ENCODE measurements around the gene MAP1LC3B.

MAP1LC3B gene

DNA sequence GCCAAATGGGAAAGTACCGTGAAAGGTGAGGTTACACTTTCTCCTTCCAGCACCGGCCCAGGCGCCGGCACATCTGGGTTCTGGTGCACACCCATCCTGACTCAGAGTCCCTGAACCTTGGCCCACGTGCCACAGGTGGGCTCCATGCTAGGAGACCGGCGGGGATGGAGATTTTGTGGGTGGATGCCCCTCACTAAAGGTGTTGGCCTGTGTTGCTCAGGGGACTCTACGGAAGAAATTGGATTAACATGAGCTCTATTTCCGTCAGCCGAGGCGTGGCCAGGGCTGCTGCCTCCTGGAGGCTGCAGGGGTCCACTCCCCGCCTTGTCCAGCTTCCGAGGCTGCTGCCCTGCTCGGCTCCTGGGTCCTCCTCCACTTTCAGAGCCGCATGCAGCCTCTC is 39.3 kb upstream of the MAP1LC3B start:
- no peak for TF ChIP-seq POLR2AphosphoS5 (IDR thresholded peaks at IDR 0.05; ENCODE audit: low read depth)
- TF ChIP-seq SPI1 (IDR thresholded peaks at IDR 0.05; ENCODE audit: borderline replicate concordance, low read depth) = no peak
- TF ChIP-seq GABPA (IDR thresholded peaks at IDR 0.05; ENCODE audit: low read depth) = no peak
- TF ChIP-seq, protein P1, sequence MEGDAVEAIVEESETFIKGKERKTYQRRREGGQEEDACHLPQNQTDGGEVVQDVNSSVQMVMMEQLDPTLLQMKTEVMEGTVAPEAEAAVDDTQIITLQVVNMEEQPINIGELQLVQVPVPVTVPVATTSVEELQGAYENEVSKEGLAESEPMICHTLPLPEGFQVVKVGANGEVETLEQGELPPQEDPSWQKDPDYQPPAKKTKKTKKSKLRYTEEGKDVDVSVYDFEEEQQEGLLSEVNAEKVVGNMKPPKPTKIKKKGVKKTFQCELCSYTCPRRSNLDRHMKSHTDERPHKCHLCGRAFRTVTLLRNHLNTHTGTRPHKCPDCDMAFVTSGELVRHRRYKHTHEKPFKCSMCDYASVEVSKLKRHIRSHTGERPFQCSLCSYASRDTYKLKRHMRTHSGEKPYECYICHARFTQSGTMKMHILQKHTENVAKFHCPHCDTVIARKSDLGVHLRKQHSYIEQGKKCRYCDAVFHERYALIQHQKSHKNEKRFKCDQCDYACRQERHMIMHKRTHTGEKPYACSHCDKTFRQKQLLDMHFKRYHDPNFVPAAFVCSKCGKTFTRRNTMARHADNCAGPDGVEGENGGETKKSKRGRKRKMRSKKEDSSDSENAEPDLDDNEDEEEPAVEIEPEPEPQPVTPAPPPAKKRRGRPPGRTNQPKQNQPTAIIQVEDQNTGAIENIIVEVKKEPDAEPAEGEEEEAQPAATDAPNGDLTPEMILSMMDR (IDR thresholded peaks at IDR 0.05; ENCODE audit: insufficient read depth, low read length) = no peak
- TF ChIP-seq, protein P2, sequence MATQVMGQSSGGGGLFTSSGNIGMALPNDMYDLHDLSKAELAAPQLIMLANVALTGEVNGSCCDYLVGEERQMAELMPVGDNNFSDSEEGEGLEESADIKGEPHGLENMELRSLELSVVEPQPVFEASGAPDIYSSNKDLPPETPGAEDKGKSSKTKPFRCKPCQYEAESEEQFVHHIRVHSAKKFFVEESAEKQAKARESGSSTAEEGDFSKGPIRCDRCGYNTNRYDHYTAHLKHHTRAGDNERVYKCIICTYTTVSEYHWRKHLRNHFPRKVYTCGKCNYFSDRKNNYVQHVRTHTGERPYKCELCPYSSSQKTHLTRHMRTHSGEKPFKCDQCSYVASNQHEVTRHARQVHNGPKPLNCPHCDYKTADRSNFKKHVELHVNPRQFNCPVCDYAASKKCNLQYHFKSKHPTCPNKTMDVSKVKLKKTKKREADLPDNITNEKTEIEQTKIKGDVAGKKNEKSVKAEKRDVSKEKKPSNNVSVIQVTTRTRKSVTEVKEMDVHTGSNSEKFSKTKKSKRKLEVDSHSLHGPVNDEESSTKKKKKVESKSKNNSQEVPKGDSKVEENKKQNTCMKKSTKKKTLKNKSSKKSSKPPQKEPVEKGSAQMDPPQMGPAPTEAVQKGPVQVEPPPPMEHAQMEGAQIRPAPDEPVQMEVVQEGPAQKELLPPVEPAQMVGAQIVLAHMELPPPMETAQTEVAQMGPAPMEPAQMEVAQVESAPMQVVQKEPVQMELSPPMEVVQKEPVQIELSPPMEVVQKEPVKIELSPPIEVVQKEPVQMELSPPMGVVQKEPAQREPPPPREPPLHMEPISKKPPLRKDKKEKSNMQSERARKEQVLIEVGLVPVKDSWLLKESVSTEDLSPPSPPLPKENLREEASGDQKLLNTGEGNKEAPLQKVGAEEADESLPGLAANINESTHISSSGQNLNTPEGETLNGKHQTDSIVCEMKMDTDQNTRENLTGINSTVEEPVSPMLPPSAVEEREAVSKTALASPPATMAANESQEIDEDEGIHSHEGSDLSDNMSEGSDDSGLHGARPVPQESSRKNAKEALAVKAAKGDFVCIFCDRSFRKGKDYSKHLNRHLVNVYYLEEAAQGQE (IDR thresholded peaks at IDR 0.05; ENCODE audit: insufficient replicate concordance, low read depth) = no peak
- Histone ChIP-seq H3K4me3 (replicated peaks; ENCODE audit: insufficient read depth, low read length) (no peak overlapping the region), H3K27me3 (ENCODE audit: insufficient read depth, poor library complexity, severe bottlenecking) (no peaks in the 10 kb centered on the region), H3K27ac (replicated peaks) (no peak overlapping the region)
- DNase-seq (ENCODE audit: low read depth in 1 of 2, low spot score in 1 of 2) = no peak

DNA sequence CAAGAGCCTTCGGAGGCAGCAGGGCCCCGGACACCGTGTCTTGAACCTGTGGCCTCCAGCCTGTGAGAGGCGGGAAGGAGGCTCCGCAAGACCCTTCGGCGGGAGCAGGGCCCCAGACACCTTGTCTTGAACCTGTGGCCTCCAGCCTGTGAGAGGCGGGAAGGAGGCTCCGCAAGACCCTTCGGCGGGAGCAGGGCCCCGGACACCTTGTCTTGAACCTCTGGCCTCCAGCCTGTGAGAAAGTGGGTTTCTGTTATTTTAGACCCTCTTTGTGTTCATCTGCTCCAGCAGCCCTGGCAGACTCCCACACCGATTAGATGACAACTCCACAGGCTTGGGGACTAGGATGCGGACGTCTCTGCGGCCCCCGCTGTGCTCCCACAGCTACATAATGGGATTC is 38.5 kb upstream of the MAP1LC3B start:
- H3K4me3 ChIP-seq (replicated peaks; ENCODE audit: insufficient read depth, low read length) = no peak overlapping the region
- H3K27ac ChIP-seq (replicated peaks) = no peak overlapping the region
- no peak for TF ChIP-seq POLR2AphosphoS5 (IDR thresholded peaks at IDR 0.05; ENCODE audit: low read depth)
- no peak for TF ChIP-seq SPI1 (IDR thresholded peaks at IDR 0.05; ENCODE audit: borderline replicate concordance, low read depth)
- TF ChIP-seq GABPA (IDR thresholded peaks at IDR 0.05; ENCODE audit: low read depth) = no peak
- TF ChIP-seq, protein P2 (IDR thresholded peaks at IDR 0.05; ENCODE audit: insufficient replicate concordance, low read depth) = no peak
- TF ChIP-seq, protein P1 (IDR thresholded peaks at IDR 0.05; ENCODE audit: insufficient read depth, low read length) = no peak
- no peaks in the 10 kb centered on the region for H3K27me3 ChIP-seq (ENCODE audit: insufficient read depth, poor library complexity, severe bottlenecking)
- DNase-seq (ENCODE audit: low read depth in 1 of 2, low spot score in 1 of 2) = no peak

DNA sequence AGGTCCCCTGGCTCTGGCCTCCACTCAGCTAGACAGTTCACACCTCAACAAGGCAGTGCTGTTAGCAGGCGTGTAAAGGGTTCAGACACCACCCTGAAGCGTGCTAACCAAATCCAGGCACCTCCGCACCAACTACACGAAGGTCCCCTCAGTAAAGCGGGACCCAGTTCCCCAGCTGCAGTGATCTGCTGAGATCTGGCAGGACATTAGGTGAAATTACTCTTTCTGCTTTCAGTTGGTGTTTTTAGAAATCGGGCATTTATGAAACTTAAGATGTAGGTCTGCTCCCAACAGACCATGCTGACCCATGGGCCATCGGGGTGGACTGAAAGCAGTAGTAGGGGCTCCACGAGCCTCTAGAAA is 35.7 kb upstream of the MAP1LC3B start:
- no peak for DNase-seq (ENCODE audit: low read depth in 1 of 2, low spot score in 1 of 2)
- no peak overlapping the region for H3K27ac ChIP-seq (replicated peaks)
- no peak overlapping the region for H3K4me3 ChIP-seq (replicated peaks; ENCODE audit: insufficient read depth, low read length)
- TF ChIP-seq GABPA (IDR thresholded peaks at IDR 0.05; ENCODE audit: low read depth) = no peak
- TF ChIP-seq, protein P1 (IDR thresholded peaks at IDR 0.05; ENCODE audit: insufficient read depth, low read length) = no peak
- no peak for TF ChIP-seq SPI1 (IDR thresholded peaks at IDR 0.05; ENCODE audit: borderline replicate concordance, low read depth)
- TF ChIP-seq, protein P2 (IDR thresholded peaks at IDR 0.05; ENCODE audit: insufficient replicate concordance, low read depth) = no peak
- no peak for TF ChIP-seq POLR2AphosphoS5 (IDR thresholded peaks at IDR 0.05; ENCODE audit: low read depth)
- no peaks in the 10 kb centered on the region for H3K27me3 ChIP-seq (ENCODE audit: insufficient read depth, poor library complexity, severe bottlenecking)

All from HL-60 (cell line).